ENCODE results near the gene REC8. TPM values are rescaled to one million over a fixed set of nuclear protein-coding genes. Genes with fewer than 3 reads are reported as not detected.

The REC8 gene
- total RNA-seq, 1 experiment from 2014 or later, result 6.5 TPM

- H3F3A ChIP-seq (ENCODE audit: insufficient read depth, low read depth), result peaks cover under 1% of the 10 kb centered on the region; the same call in 1 of the 2 replicates
- H3K79me2 ChIP-seq (ENCODE audit: low read depth), result peaks cover 13% of the 10 kb centered on the region
- H3K9me2 ChIP-seq (ENCODE audit: insufficient read depth), result no peaks in the 10 kb centered on the region
- H2AFZ ChIP-seq, result no peak overlapping the region
- BruUV-seq (replicated peaks), result no TSS peak
- no peak for TF ChIP-seq CTCF (conservative IDR thresholded peaks at IDR 0.05)
- TF ChIP-seq EZH2 (IDR thresholded peaks at IDR 0.05; ENCODE audit: low read depth), result no peak
- H3K4me1 ChIP-seq (replicated peaks; ENCODE audit: insufficient read depth), result no peaks in the 10 kb centered on the region
- no peaks in the 10 kb centered on the region for H3K27me3 ChIP-seq (ENCODE audit: insufficient read depth, low read depth)
- no peak for DNase-seq
- H3K27ac ChIP-seq, result no peak overlapping the region
- no peaks in the 10 kb centered on the region for H3K36me3 ChIP-seq (ENCODE audit: low read depth)
- H3K9me3 ChIP-seq (ENCODE audit: insufficient read depth, low read depth), result no peaks in the 10 kb centered on the region
- CTCF ChIA-PET, result no interaction called here
- POLR2A ChIA-PET (ENCODE audit: unreplicated experiment), result no interaction called here
- H3K4me2 ChIP-seq, result no peak overlapping the region
- no peak overlapping the region for H3K4me3 ChIP-seq
- intact Hi-C loops (cut with micrococcal nuclease; ENCODE audit: unreplicated experiment), result no loop called here
- no peaks in the 10 kb centered on the region for H4K20me1 ChIP-seq (ENCODE audit: insufficient read depth)
These were observed 35.7 kb downstream of the REC8 start for GRCh38 chr14:24207625-24208024.

GRCh38 chr14:24211311-24211710 lies 39.4 kb downstream of the REC8 start:
- intact Hi-C loops (cut with micrococcal nuclease; ENCODE audit: unreplicated experiment), result no loop called here
- Histone ChIP-seq H4K20me1 (ENCODE audit: insufficient read depth) (no peaks in the 10 kb centered on the region), H3K4me3 (no peak overlapping the region), H3K27ac (no peak overlapping the region), H2AFZ (no peak overlapping the region), H3F3A (ENCODE audit: insufficient read depth, low read depth) (peaks cover 14% of the 10 kb centered on the region; the same call in 1 of the 2 replicates), H3K36me3 (ENCODE audit: low read depth) (no peaks in the 10 kb centered on the region), H3K27me3 (ENCODE audit: insufficient read depth, low read depth) (no peaks in the 10 kb centered on the region), H3K4me1 (replicated peaks; ENCODE audit: insufficient read depth) (peaks cover 10% of the 10 kb centered on the region; the same call in 1 of the 2 replicates), H3K79me2 (ENCODE audit: low read depth) (peaks cover 13% of the 10 kb centered on the region), H3K9me3 (ENCODE audit: insufficient read depth, low read depth) (no peaks in the 10 kb centered on the region), H3K4me2 (0 out of 2 replicates have a peak overlapping the region, but pooled peaks have one; percentile 91), H3K9me2 (ENCODE audit: insufficient read depth) (no peaks in the 10 kb centered on the region)
- ChIA-PET POLR2A (ENCODE audit: unreplicated experiment) (no interaction called here), CTCF (no interaction called here)
- DNase-seq, result no peak
- TF ChIP-seq EZH2 (IDR thresholded peaks at IDR 0.05; ENCODE audit: low read depth) (no peak), CTCF (conservative IDR thresholded peaks at IDR 0.05) (no peak)
- BruUV-seq (replicated peaks), result no TSS peak

DNA sequence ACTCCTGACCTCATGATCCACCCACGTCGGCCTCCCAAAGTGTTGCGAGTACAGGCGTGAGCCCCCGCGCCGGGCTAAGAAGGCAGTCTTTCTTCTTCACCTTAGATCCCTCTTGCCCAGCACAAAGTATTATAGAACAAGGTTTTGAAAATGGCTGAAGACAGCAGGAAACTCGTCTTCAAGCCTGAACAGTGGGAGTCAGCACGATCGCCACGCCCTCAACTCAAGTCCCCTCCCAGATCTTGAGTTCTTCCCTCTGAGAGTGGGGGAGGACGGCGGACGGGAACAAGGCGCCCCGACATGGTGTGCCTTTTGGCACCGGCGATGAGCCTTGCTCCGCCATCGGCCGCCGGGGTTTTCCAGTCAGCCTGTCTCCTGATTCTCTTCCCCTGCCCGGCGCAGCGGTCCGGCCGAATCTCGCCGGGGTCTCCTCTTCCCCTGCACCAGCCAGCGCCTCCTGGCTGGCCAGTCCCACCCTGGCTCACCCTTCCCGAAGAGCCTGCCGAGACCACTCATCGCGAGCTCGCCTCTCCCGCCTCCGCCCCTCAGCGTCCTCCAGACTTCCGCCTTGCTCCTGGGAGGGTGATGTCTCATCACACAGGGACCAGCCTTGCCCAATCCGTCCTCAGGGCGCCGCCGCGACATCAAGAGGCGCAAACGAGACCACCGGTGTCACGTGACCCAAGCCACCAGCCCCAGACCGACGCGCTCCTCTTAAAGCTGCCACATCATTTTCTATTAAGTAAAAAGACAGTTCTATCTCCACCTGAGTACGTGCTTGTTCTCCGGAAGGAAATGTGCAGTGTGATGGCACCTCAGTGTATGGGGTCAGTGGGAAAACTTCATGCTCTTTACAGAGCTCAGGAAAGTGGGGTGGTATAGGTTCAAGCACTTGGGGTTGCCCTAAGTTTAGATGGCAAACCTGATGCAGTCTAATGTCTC lies 41.3 kb downstream of the REC8 start, which contains the start of gene CHMP4A:
TSS of gene CHMP4A (minus strand) at position 565 of the 942 bp plus-strand sequence. CDS start at position 516, 49 bp downstream.
- peak within 1 kb of the TSS; percentile 90 for H2AFZ ChIP-seq
- BruUV-seq (replicated peaks), result TSS peak; percentile 70
- H3K27ac ChIP-seq, result peak within 1 kb of the TSS; percentile 88
- TF ChIP-seq CTCF (conservative IDR thresholded peaks at IDR 0.05), result no peak
- no peak for TF ChIP-seq EZH2 (IDR thresholded peaks at IDR 0.05; ENCODE audit: low read depth)
- peaks cover 14% of the 10 kb centered on the region; the same call in 1 of the 2 replicates for H3F3A ChIP-seq (ENCODE audit: insufficient read depth, low read depth)
- intact Hi-C loops (cut with micrococcal nuclease; ENCODE audit: unreplicated experiment), result loop anchor here (1.0 to 2.0 kb wide), 3 partner anchors 18 to 66 kb away; partner anchors contain the start of genes IRF9, PSME2, RNF31 and TM9SF1
- H4K20me1 ChIP-seq (ENCODE audit: insufficient read depth), result no peaks in the 10 kb centered on the region
- H3K9me3 ChIP-seq (ENCODE audit: insufficient read depth, low read depth), result no peaks in the 10 kb centered on the region
- no peaks in the 10 kb centered on the region for H3K36me3 ChIP-seq (ENCODE audit: low read depth)
- H3K4me2 ChIP-seq, result peak within 1 kb of the TSS; percentile 91
- DNase-seq, result peak; percentile 89 to 91
- no peaks in the 10 kb centered on the region for H3K27me3 ChIP-seq (ENCODE audit: insufficient read depth, low read depth)
- H3K4me3 ChIP-seq, result peak within 1 kb of the TSS; percentile 75
- ChIA-PET CTCF (interaction anchor here (0.7 kb wide), 1 partner anchor 99 kb away, joined by 3 read pairs; the partner anchor contains the start of gene DCAF11), POLR2A (ENCODE audit: unreplicated experiment) (interaction anchor here (0.6 to 0.8 kb wide), 5 partner anchors 18 to 98 kb away, joined by 3 to 4 read pairs (median 3); partner anchors contain the start of genes DCAF11, NOP9, NRL and RABGGTA)
- H3K79me2 ChIP-seq (ENCODE audit: low read depth), result peaks cover 13% of the 10 kb centered on the region
- H3K9me2 ChIP-seq (ENCODE audit: insufficient read depth), result no peaks in the 10 kb centered on the region
- peaks cover 10% of the 10 kb centered on the region; the same call in 1 of the 2 replicates for H3K4me1 ChIP-seq (replicated peaks; ENCODE audit: insufficient read depth)
